CD4-positive, alpha-beta T cell treated with Interleukin-4 for 4 hours (primary cell): ENCODE data around the gene CLPSL2.

Experiments
- DNase-seq: peaks from one replicate; pipeline ENCODE4 v3.0.0-alpha.2; 2020

The CLPSL2 gene

GRCh38 chr6:35747877-35748276 is 28.5 kb upstream of the CLPSL2 start:
- DNase-seq = no peak

GRCh38 chr6:35750557-35750956 is 25.8 kb upstream of the CLPSL2 start:
- no peak for DNase-seq

GRCh38 chr6:35751594-35751993 is 24.8 kb upstream of the CLPSL2 start:
- DNase-seq = no peak

GRCh38 chr6:35752330-35752729 is 24.1 kb upstream of the CLPSL2 start:
- DNase-seq = no peak

GRCh38 chr6:35754452-35755277 is 21.7 kb upstream of the CLPSL2 start:
- DNase-seq = no peak

DNA sequence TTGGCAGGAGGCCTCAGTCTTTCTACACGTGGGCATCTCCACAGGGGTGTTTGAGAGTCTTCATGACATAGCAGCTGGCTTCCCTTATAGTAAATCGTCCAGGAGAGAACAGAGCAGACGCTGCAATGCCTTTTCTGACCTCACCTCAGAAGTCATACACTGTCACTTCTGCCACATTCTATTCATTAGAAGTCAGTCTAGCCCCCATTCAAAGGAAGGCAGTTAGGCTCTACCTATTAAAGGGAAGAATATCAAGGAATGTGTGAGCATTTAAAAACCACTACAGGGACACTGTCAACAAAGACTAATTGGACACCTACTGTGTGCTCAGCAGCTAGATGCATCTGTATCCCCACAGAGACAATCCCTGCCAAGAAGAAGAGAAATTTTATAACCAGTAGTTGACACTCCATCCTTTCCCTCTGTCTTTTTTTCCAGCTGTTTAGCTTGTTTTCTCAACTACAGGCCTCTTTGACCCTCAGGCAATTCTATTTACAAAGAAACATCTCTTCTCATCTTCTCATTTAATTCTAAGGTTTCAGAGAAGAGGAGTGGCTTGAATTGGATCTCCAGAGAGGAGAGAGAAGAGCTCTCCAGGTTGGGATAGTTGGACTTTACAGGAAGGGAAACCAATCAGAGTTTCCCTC is 21.0 kb upstream of the CLPSL2 start:
- no peak for DNase-seq

DNA sequence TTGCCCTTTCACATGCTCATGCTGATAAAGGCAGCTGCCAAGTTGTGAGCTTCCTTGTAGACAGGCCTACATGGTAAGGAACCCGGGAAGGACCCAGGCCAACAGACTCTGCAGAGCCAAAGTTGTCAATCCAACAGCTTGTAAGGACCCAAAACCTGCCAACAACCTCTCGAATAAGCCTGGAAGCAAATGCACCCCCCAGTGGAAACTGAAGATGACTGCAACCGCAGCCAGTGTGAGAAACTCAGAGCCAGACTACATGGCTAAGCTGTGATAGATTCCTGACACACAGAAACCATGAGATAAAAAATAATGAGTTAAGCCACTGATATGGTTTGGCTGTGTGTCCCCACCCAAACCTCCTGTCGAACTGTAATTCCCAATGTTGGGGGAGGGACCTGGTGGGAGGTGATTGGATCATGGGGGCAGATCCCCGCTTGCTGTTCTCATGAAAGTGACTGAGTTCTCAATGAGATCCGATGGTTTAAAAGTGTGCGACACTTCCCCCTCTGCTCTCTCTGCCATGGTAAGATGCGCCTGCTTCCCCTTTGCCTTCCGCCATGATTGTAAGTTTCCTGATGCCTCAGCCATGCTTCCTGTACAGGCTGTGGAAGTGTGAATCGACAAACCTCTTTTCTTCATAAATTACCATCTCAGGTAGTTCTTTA is 18.8 kb upstream of the CLPSL2 start:
- no peak for DNase-seq

GRCh38 chr6:35759426-35759825 is 17.0 kb upstream of the CLPSL2 start:
- no peak for DNase-seq

DNA sequence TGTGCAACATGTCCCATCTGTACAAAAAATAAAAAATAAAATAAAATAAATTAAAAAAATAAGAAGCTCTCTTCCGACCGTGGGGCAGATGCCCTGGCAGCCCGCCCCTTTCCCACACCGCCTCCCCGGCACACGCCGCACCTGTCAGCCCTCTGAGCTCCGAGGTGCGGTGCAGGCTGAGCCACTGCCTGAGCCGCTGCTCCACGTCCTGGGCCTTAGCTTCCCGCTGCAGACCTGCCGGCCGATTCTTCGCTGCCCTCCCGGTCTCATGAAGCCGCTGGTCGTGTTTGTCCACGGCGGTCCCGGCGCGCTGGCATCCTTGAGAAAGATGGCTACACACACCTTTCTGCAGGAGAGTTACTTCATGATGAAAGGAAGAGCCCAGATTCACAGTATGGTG is 10.7 kb upstream of the CLPSL2 start:
- DNase-seq = no peak

DNA sequence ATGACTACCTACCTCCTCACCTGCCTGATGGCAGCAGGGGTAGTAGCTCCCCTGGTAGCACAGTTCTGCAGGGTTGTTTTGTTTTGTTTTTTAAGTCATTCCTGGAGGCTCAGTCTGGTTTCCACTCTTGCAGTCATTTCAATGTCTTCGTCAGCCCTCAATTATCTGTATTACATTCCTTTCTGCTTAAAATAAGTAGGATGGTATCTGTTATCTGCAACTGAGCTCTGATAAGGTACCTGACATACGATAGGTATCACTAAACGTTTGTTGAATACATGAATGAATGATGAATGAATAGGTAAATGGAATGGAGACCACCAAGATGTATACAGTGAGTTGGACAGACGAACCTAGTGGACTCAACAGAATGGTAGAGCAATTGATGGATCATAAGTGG is 7.2 kb upstream of the CLPSL2 start:
- DNase-seq = no peak

- no peak for DNase-seq
Measured at GRCh38 chr6:35771343-35771627, 5.1 kb upstream of the CLPSL2 start.

DNA sequence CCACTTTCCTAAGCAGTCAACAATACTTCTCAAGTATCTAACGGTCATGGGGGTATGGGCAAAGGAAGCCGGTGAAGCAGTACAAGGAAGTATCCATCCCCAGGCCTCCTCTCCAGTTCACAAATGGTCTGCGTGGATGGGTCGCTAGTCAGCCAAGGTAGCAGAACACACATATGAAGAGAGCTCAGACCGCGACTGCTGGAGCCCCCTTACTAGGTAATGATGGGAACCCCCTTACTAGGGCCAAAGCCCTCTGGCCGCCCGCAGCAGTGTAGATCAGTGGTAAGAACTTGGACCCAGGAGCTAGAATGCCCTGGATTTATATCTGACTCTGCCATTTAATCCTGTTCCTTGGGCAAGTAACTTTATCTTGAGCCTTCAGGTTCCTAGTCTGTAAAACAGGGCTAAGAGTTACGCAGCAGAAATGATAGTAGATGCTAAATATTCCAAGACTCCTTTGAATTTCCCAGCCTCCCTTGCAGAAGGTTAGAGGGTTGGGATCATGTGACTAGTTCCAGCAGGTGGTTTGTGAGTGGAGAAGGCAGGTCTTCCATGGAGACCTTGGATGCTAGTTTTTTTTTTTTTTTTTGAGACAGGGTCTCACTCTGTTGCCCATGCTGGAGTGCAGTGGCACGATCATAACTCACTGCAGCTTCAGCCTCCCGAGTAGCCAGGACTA is 2.1 kb upstream of the CLPSL2 start:
- no peak for DNase-seq

DNA sequence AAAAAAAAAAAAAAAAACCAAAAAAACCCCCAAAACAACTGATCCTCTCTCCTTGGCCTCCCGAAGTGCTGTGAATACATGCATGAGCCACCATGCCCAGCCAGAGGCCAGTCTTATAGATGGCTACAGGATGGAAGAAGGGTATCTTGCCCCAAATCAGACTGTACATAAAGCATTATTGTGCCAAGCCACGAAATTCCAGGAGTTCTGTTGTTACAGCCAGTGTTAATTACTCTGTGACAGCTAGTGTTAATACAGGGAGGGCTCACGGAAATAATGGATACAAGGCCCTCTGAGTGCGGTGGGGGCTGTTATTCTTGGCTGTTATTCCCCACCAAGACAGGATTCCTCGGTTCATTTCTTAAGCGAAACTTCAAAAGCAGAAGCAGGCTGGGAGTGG is 1.4 kb upstream of the CLPSL2 start:
- DNase-seq = no peak

GRCh38 chr6:35777356-35778102 is 1.1 kb downstream of the CLPSL2 start:
- no peak for DNase-seq

GRCh38 chr6:35778437-35778836 is 2.0 kb downstream of the CLPSL2 start:
- DNase-seq = no peak

DNA sequence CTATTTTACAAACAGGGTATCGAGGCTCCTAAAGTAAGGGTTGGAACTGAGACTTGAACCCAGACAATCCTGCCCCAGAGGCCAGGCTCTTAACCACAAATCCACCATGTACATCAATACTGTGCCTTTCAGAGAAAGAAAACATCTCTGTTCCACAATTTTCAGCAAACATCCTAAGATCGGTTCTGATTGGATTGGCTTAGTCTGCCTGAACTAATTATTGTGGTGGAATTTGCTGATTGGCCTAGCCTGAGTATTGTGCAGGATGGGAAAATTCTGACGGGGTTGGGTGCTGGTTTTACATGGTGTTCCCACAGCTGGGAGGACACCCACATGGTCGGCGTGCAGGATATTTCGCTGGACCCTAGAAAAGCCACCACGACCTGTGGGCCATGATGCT is 4.3 kb downstream of the CLPSL2 start, which contains the start of gene CLPSL1:
CLPSL1 (plus strand) TSS at position 301 of the 400 bp plus-strand sequence; CDS start at position 393, 92 bp downstream.
- DNase-seq = no peak

DNA sequence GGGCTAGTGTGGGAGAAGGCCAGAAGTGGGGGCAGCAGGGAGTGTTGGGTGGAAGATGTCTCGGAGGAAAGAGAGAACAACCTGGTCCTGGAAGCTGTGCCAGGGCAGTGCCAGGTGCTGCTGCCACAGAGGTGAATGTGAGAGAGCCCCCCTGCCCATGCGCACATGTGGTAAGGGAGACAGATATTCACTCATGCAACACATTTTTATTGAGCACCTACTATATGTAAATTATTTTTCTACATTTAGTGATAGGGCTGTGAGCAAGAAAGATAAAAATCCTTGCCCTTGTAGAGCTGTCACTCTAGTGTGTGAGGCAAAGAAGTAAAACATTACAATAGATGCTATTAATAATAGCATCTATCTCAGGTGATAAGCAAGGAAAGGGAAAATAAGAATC is 4.9 kb downstream of the CLPSL2 start:
- DNase-seq = no peak

DNA sequence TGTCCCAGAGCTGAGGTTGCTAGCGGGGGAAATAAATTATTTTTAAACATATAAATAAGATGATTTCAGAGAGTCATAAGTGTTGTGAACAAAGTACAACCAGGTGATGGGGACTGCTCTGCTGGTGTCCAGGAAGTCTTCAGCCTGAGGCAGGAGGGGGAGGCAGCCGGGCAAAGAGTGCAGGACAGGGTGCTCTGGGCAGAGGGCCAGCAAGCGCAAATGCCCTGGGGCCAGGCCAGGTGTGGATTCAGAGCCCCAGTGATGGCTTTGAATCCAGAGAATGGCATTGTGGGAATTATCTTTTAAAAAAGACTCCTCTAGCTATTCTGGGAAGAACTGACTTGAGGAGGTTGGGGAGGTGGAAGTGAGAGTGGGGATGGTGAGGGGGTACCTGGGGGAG is 6.0 kb downstream of the CLPSL2 start:
- no peak for DNase-seq

DNA sequence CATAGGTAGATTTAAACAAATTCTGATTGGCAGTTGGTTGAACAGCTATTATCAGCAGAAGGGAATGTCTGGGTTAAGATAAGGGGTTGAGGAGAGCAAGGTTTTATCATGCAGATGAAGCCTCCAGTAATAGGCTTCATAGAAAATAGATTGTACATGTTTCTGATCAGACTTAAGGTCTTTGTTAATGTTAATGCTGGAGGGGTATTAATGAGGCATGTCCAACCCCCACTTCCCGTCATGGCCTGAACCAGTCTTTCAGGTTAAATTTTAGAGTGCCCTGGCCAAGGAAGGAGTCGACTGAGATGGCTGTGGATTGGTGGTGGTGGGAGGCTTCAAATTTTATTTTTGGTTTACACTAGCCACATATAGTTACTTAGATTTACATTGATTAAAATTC is 7.8 kb downstream of the CLPSL2 start:
- DNase-seq = no peak

- DNase-seq = no peak
Measured at GRCh38 chr6:35786272-35786671, 9.9 kb downstream of the CLPSL2 start.

GRCh38 chr6:35786810-35787209 is 10.4 kb downstream of the CLPSL2 start:
- no peak for DNase-seq

GRCh38 chr6:35787266-35788218 is 11.1 kb downstream of the CLPSL2 start:
- no peak for DNase-seq
